Chondrocyte (in vitro differentiated cells): ENCODE results near the gene GPR160. TPM values are rescaled to one million over a fixed set of nuclear protein-coding genes. Genes with fewer than 3 reads are reported as not detected.

Experiments
- DNase-seq: peaks from one replicate; pipeline ENCODE4 v3.0.0; 2021; ENCODE audit warnings: mixed read lengths, low spot score
- H3K27ac Mint-ChIP-seq: one replicate; pipeline ENCODE4 v1.8.0; 2021; ENCODE audit warnings: mild to moderate bottlenecking, moderate library complexity, mixed read lengths; ENCODE audit not compliant: unreplicated experiment
- H3K27me3 Mint-ChIP-seq: 2 replicates; pipeline ENCODE4 v1.8.0; 2021; ENCODE audit warnings: low read depth, mixed read lengths
- H3K36me3 Mint-ChIP-seq: 2 replicates; pipeline ENCODE4 v1.8.0; 2021; ENCODE audit warnings: low read depth, mixed read lengths
- H3K4me1 Mint-ChIP-seq: 2 replicates; pipeline ENCODE4 v1.8.0; 2021; ENCODE audit warnings: low read depth, mild to moderate bottlenecking, mixed read lengths
- H3K4me3 Mint-ChIP-seq: one replicate; pipeline ENCODE4 v1.8.0; 2021; ENCODE audit warnings: mild to moderate bottlenecking, moderate library complexity, mixed read lengths; ENCODE audit not compliant: unreplicated experiment
- H3K9me3 Mint-ChIP-seq: 2 replicates; pipeline ENCODE4 v1.8.0; 2021; ENCODE audit warnings: low read depth, mixed read lengths
- CTCF ChIP-seq: fragments of 200-600 bp; sonication (generic); IDR thresholded peaks from 2 replicates; pipeline ENCODE4 v1.5.0; 2021; ENCODE audit warnings: antibody characterized with exemption, mild to moderate bottlenecking, moderate library complexity
- long read RNA-seq: library from polyadenylated mRNA; stranded (forward); transcript quantifications from one replicate; pipeline ENCODE4 v2.0.0, GENCODE V29; 2021
- total RNA-seq: library from RNA; stranded (reverse); gene quantifications from 3 replicates; pipeline ENCODE4 v1.2.1, GENCODE V29; 2021

The GPR160 gene
- total RNA-seq = 0.37 to 0.60 TPM (median 0.49 TPM) in 3 replicates
- long read RNA-seq = 0 reads

GRCh38 chr3:170037463-170038433, at the start of gene GPR160:
GPR160 (plus strand) TSS chr3:170037995; CDS start chr3:170083973, 45,978 bp downstream.
- H3K4me3 Mint-ChIP-seq = peak within 1 kb of the TSS; percentile 70
- H3K36me3 Mint-ChIP-seq = peaks cover 3% of the 10 kb centered on the region
- H3K27me3 Mint-ChIP-seq = peaks cover 45% of the 10 kb centered on the region
- DNase-seq = no peak
- peak; percentile 91 for TF ChIP-seq CTCF
- H3K4me1 Mint-ChIP-seq = peaks cover 3% of the 10 kb centered on the region
- no peak within 1 kb of the TSS for H3K27ac Mint-ChIP-seq
- H3K9me3 Mint-ChIP-seq = no peaks in the 10 kb centered on the region

GRCh38 chr3:169990431-169990830, 47.4 kb upstream of the GPR160 start:
- Mint-ChIP-seq H3K4me3 (no peak overlapping the region), H3K9me3 (no peaks in the 10 kb centered on the region), H3K27ac (no peak overlapping the region), H3K27me3 (no peaks in the 10 kb centered on the region), H3K4me1 (peaks cover 2% of the 10 kb centered on the region), H3K36me3 (peaks cover 16% of the 10 kb centered on the region)
- TF ChIP-seq CTCF = no peak
- DNase-seq = no peak

- Mint-ChIP-seq H3K9me3 (no peaks in the 10 kb centered on the region), H3K27ac (no peak overlapping the region), H3K4me1 (peaks cover 2% of the 10 kb centered on the region), H3K27me3 (no peaks in the 10 kb centered on the region), H3K4me3 (no peak overlapping the region), H3K36me3 (peaks cover 15% of the 10 kb centered on the region)
- DNase-seq = no peak
- no peak for TF ChIP-seq CTCF
These were observed 45.6 kb upstream of the GPR160 start for GRCh38 chr3:169992156-169992555.

GRCh38 chr3:169992781-169993180, 45.0 kb upstream of the GPR160 start:
- H3K27ac Mint-ChIP-seq = no peak overlapping the region
- TF ChIP-seq CTCF = no peak

GRCh38 chr3:169993761-169994160, 44.0 kb upstream of the GPR160 start:
- peaks cover 2% of the 10 kb centered on the region for H3K4me1 Mint-ChIP-seq
- H3K27me3 Mint-ChIP-seq = no peaks in the 10 kb centered on the region
- DNase-seq = no peak

More at GRCh38 chr3:169992781-169993180, 45.0 kb upstream of the GPR160 start:
- Mint-ChIP-seq H3K4me1 (peaks cover 2% of the 10 kb centered on the region), H3K4me3 (no peak overlapping the region), H3K9me3 (no peaks in the 10 kb centered on the region), H3K27me3 (no peaks in the 10 kb centered on the region), H3K36me3 (peaks cover 15% of the 10 kb centered on the region)
- no peak for DNase-seq

More at GRCh38 chr3:169993761-169994160, 44.0 kb upstream of the GPR160 start:
- H3K36me3 Mint-ChIP-seq = peaks cover 15% of the 10 kb centered on the region
- H3K9me3 Mint-ChIP-seq = no peaks in the 10 kb centered on the region
- TF ChIP-seq CTCF = no peak
- no peak overlapping the region for H3K4me3 Mint-ChIP-seq
- no peak overlapping the region for H3K27ac Mint-ChIP-seq
